Naive thymus-derived CD4-positive, alpha-beta T cell (primary cell): ENCODE results near the gene REX1BD. TPM values are rescaled to one million over a fixed set of nuclear protein-coding genes. Genes with fewer than 3 reads are reported as not detected.

Experiments used
- ATAC-seq: fragments of 150-1000 bp; cut with Tn5 transposase; 2 replicates; pipeline ENCODE4 v1.10.0; 2021; ENCODE audit warnings: mild to moderate bottlenecking, moderate library complexity
- CTCF ChIA-PET: fragments of 350-600 bp; sonication (Branson Sonifier 250); formaldehyde crosslinking; loops from one replicate; lab custom pipeline; 2021; ENCODE audit warnings: antibody characterized with exemption; lab: Charles Lee
- POLR2A ChIA-PET: fragments of 350-600 bp; sonication (Branson Sonifier 250); formaldehyde crosslinking; loops from one replicate; lab custom pipeline; 2021; ENCODE audit warnings: antibody characterized with exemption, inconsistent platforms; lab: Charles Lee
- DNase-seq, 9 donors: peaks; one replicate each; pipeline versions ENCODE4 v3.0.0 to v3.0.0-alpha.2; 2020 to 2022; ENCODE audit warnings: mixed read lengths in 1 of 9
- H3K27ac ChIP-seq: one replicate; pipeline ENCODE4 v1.7.0; 2013; ENCODE audit warnings: mild to moderate bottlenecking, low read depth, low read length, moderate library complexity
- H3K27me3 ChIP-seq, 2 donors: one replicate each; pipeline ENCODE4 v1.7.0; 2013; ENCODE audit warnings: low read length in 2 of 2, mild to moderate bottlenecking in 2 of 2, moderate library complexity in 2 of 2; ENCODE audit not compliant: control insufficient read depth in 2 of 2, insufficient read depth in 2 of 2
- H3K36me3 ChIP-seq, 3 experiments: 1 replicate in 2 of 3; 2 replicates in 1 of 3; pipeline ENCODE4 v1.7.0; 2013; ENCODE audit warnings: low read length in 3 of 3, mild to moderate bottlenecking in 3 of 3, moderate library complexity in 1 of 3; ENCODE audit not compliant: insufficient read depth in 3 of 3, control insufficient read depth in 2 of 3
- H3K4me1 ChIP-seq, 2 donors: one replicate each; pipeline ENCODE4 v1.7.0; 2013; ENCODE audit warnings: low read length in 2 of 2, mild to moderate bottlenecking in 2 of 2, moderate library complexity in 1 of 2; ENCODE audit not compliant: control insufficient read depth in 2 of 2, insufficient read depth in 2 of 2
- H3K4me3 ChIP-seq: 2 replicates; pipeline ENCODE4 v1.7.0; 2013; ENCODE audit warnings: mild to moderate bottlenecking, low read length
- H3K9me3 ChIP-seq, 3 experiments: 1 replicate in 2 of 3; 2 replicates in 1 of 3; pipeline ENCODE4 v1.7.0; 2013; ENCODE audit warnings: low read length in 3 of 3; ENCODE audit not compliant: control insufficient read depth in 2 of 3
- H3K27ac Mint-ChIP-seq, 9 donors: one replicate each; pipeline ENCODE4 v1.8.0; 2020 to 2022; ENCODE audit warnings: mixed read lengths in 9 of 9, mild to moderate bottlenecking in 8 of 9, moderate library complexity in 5 of 9, inconsistent platforms in 2 of 9
- H3K27me3 Mint-ChIP-seq, 5 donors: one replicate each; pipeline ENCODE4 v1.8.0; 2021 to 2022; ENCODE audit warnings: mixed read lengths in 5 of 5, mild to moderate bottlenecking in 1 of 5
- H3K36me3 Mint-ChIP-seq, 5 donors: one replicate each; pipeline ENCODE4 v1.8.0; 2020 to 2022; ENCODE audit warnings: mixed read lengths in 5 of 5, mild to moderate bottlenecking in 3 of 5, inconsistent platforms in 1 of 5
- H3K4me1 Mint-ChIP-seq, 7 donors: one replicate each; pipeline ENCODE4 v1.8.0; 2020 to 2022; ENCODE audit warnings: mixed read lengths in 7 of 7, mild to moderate bottlenecking in 3 of 7, inconsistent platforms in 1 of 7
- H3K4me3 Mint-ChIP-seq, 10 donors: one replicate each; pipeline ENCODE4 v1.8.0; 2020 to 2022; ENCODE audit warnings: mild to moderate bottlenecking in 10 of 10, mixed read lengths in 10 of 10, moderate library complexity in 6 of 10, inconsistent platforms in 2 of 10
- H3K9me3 Mint-ChIP-seq, 11 donors: one replicate each; pipeline ENCODE4 v1.8.0; 2020 to 2022; ENCODE audit warnings: mixed read lengths in 11 of 11, mild to moderate bottlenecking in 4 of 11, inconsistent platforms in 1 of 11, moderate library complexity in 1 of 11
- intact Hi-C, 2 donors: fragments of 100-400 bp; cut with micrococcal nuclease; formaldehyde crosslinking; loops; one replicate each; pipeline ENCODE4 v1.15.1; 2023
- polyA plus RNA-seq, 2 donors: library from polyadenylated mRNA; unstranded; fragments of 300-500 nt; fragmentation: Illumina TruSeq; gene quantifications; one replicate each; pipeline ENCODE4 v1.2.3, GENCODE V29; 2021
- total RNA-seq, 6 experiments: library from RNA in 5 of 6; stranded (reverse) in 5 of 6; gene quantifications; 1 replicate in 5 of 6; 2 replicates in 1 of 6; pipeline ENCODE4 v1.2.3 and lab custom pipeline; 2021 to 2026

The REX1BD gene
- total and polyA plus RNA-seq, 7 experiments from 2014 or later = 83.9 to 197 (median 151) TPM

DNA sequence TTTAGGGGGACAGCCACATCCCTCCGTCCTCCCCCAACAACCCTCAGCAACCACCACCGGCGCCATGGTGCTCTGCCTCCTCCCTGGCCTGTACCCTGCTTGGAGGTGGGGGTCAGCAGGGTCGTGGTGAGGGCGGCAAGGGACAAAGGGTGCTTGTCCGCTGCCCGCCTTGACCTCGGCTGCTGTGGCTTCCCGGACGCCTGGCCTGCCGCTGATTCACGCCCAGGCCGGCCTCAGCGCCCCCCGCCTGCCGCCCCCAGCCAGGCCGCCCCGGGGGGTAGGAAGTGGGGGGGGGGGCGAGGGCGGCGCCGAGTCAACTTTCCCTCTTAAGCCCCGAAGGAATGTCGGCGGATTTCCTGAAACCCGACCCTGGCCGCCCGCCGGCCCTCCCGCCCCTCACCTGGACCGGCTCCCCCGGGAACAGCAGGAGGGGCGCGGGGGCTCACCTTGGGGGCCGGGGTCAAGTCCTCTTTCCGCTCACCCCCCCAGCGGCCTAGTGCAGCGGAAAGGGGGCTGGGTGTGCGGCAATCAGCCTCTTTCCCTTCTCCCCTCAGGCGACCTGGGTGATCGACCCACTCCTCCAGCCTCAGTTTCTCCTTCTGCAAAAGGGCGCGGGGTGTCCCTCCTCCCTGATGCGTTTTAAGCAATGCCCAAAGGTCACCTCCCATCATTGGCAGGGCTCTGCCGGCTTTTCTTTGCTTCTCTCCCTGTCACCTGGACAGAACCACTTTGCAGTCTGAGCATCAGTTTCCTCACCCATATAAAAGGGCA, 22.1 kb downstream of the REX1BD start:
- ChIA-PET CTCF (no interaction called here), POLR2A (no interaction called here)
- ATAC-seq (no peak), DNase-seq (no peak)
- Mint-ChIP-seq H3K4me1 (peaks cover 6 to 28% (median 20%) of the 10 kb centered on the region in 7 donors), H3K9me3 (peaks cover 0 to 3% (median 0%) of the 10 kb centered on the region in 11 donors), H3K4me3 (peak overlapping the region in 9 of 10 donors; percentile 62 to 87 (median 73)), H3K36me3 (no peaks in the 10 kb centered on the region), H3K27me3 (peaks cover 49 to 79% (median 62%) of the 10 kb centered on the region in 5 donors), H3K27ac (peak overlapping the region in 1 of 9 donors; percentile 38)
- intact Hi-C loops = loop anchor here in 1 of 2 donors (5.0 kb wide), 1 partner anchor 177 kb away; no protein-coding TSS in a partner anchor
- Histone ChIP-seq H3K9me3 (no peaks in the 10 kb centered on the region), H3K36me3 (no peaks in the 10 kb centered on the region), H3K4me1 (peaks cover 12% of the 10 kb centered on the region in 2 donors), H3K27me3 (peaks cover 4 to 29% of the 10 kb centered on the region in 2 donors), H3K27ac (no peak overlapping the region), H3K4me3 (no peak overlapping the region)

DNA sequence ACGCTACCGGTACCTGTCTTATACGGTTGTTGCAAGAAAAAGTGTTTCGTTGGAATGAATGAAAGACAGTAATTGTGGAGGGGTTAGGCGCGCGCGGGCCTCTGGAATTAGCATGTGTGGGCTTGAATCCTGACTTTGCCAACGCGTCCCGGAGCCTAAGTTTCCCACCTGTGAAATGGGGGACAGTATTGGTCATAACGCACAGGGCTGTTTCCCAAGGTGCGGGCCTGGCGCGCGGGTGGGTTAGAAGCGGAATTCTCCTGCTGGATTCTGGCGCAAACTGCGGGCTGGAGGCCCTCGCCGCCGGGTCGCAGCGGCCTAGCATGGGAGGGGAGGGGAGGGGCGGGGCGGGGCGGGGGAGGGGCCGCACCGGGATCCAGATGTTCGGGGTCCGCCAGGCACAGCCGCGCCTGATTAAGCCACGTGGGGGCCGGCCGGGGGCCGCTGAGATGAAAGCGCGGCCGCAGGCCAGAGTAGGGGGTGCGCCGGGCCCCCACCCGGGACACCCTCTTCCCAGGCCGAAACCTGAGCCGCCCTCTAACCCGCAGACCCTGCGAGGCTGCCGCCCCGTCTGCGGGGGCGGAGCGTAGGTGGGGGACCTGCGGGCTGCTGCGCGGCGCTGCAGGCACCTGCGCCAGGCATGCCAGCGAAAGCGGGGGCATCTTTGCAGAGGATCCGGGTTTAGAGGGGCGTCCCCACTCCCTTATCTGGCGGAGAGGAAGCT, 22.9 kb downstream of the REX1BD start:
- Mint-ChIP-seq H3K36me3 (no peaks in the 10 kb centered on the region), H3K27ac (peak overlapping the region in 1 of 9 donors; percentile 32), H3K4me3 (peak overlapping the region in 9 of 10 donors; percentile 74 to 87 (median 80)), H3K27me3 (peaks cover 49 to 81% (median 67%) of the 10 kb centered on the region in 5 donors), H3K4me1 (peaks cover 6 to 28% (median 20%) of the 10 kb centered on the region in 7 donors), H3K9me3 (peaks cover 0 to 3% (median 0%) of the 10 kb centered on the region in 11 donors)
- Histone ChIP-seq H3K36me3 (no peaks in the 10 kb centered on the region), H3K4me3 (peak overlapping the region; percentile 61), H3K9me3 (no peaks in the 10 kb centered on the region), H3K27ac (no peak overlapping the region), H3K27me3 (peaks cover 4 to 29% of the 10 kb centered on the region in 2 donors), H3K4me1 (peaks cover 12% of the 10 kb centered on the region in 2 donors)
- CTCF ChIA-PET = no interaction called here
- POLR2A ChIA-PET = interaction anchor here (1.0 to 1.5 kb wide), 2 partner anchors 10 to 23 kb away, joined by 4 to 5 read pairs; partner anchors contain the start of gene REX1BD
- intact Hi-C loops = loop anchor here (1.0 to 5.0 kb wide), 2 partner anchors 25 to 176 kb away; no protein-coding TSS in a partner anchor
- peak; percentile 48 for ATAC-seq
- no peak for DNase-seq

DNA sequence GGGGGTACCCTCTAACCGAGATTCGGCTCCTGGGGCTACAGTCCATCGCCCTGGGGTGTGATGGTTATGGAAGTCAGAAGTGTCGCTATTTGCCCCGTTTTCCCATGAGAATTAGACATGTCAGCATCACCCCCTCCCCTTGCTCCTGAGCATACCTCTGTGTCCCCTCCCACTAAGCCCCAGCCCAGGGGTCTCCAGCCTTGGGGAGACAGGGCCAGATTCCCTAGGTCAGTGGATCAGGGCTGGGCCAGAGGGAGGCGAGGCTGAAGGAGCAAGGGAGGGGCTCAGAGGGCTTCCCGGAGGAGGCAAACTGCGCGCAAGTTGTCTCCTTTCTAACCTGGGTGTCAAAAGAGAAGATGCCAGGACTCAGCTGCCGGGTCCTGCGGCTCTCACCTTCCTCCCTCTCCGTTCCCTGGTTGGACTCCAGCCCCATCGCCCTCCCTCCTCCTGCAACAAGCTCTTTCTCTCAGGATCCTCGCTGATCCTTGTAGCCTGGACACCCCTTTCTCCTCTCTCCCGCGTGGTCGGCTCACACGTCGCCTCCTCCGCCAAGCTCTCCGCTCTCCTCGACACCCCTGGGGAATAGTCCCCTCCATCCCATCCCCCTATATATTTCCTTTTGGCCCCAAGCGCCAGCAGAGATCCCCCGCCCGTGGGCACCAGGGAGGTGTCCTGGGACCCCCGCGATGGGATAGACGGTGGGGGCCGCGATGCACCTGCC, 23.6 kb downstream of the REX1BD start:
- POLR2A ChIA-PET = interaction anchor here (0.6 to 1.5 kb wide), 5 partner anchors 9 to 177 kb away, joined by 3 to 5 read pairs (median 3); partner anchors contain the start of gene REX1BD
- Mint-ChIP-seq H3K9me3 (peaks cover 0 to 3% (median 0%) of the 10 kb centered on the region in 11 donors), H3K27me3 (peaks cover 49 to 77% (median 68%) of the 10 kb centered on the region in 5 donors), H3K27ac (peak overlapping the region in 2 of 9 donors; percentile 62 to 77), H3K4me1 (peaks cover 6 to 28% (median 18%) of the 10 kb centered on the region in 7 donors), H3K36me3 (no peaks in the 10 kb centered on the region), H3K4me3 (peak overlapping the region; percentile 71 to 87 (median 79))
- DNase-seq (no peak), ATAC-seq (no peak)
- CTCF ChIA-PET = no interaction called here
- H3K27ac ChIP-seq = no peak overlapping the region
- H3K9me3 ChIP-seq = no peaks in the 10 kb centered on the region
- peaks cover 5 to 29% of the 10 kb centered on the region in 2 donors for H3K27me3 ChIP-seq
- H3K4me3 ChIP-seq = peak overlapping the region; percentile 61
- no peaks in the 10 kb centered on the region for H3K36me3 ChIP-seq
- H3K4me1 ChIP-seq = peaks cover 12% of the 10 kb centered on the region in 2 donors
- intact Hi-C loops = loop anchor here (1.0 to 5.0 kb wide), 2 partner anchors 24 to 175 kb away; no protein-coding TSS in a partner anchor

DNA sequence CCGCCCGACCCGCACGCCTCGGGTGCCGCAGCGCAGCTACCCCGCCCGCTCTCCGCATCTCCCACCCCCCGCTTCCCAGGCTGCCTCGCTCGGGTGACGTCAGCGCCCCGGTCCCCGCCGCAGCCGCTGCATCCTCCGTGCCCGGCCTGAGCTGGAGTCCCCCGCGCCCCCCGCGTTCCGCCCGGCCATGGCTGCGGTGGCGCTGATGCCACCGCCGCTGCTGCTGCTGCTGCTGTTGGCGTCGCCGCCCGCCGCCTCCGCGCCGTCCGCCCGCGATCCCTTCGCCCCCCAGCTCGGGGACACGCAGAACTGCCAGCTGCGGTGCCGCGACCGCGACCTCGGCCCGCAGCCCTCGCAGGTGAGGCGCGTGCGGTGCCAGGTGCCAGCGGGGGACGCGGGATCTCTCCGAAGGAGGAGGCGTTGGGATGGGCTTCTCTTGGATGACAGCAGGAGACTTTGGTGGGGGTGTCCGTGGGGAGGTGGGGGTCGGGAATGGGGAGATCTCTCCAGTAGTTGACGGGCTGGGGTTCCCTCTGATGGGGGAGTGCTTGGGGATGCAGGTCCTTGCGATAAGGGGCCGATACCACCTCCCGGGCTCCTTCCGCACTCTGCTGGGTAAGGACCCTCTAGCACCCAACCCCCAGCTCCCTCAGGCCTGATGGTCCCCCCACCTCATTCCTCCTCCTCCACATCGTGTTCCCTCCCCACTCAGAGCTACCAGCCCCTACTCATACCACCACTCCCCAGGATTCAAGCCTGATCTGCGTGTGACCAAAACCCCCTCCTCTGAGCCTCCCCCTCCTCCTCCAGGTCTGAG, 24.4 kb downstream of the REX1BD start, which contains the start of gene TMEM59L:
TMEM59L (plus strand) TSS at position 99 of the 817 bp plus-strand sequence; CDS start at position 188, 89 bp downstream.
- peak within 1 kb of the TSS in 3 of 9 donors; percentile 55 to 77 (median 62) for H3K27ac Mint-ChIP-seq
- intact Hi-C loops = loop anchor here (1.0 to 5.0 kb wide), 2 partner anchors 23 to 174 kb away; no protein-coding TSS in a partner anchor
- Histone ChIP-seq H3K9me3 (no peaks in the 10 kb centered on the region), H3K27me3 (peaks cover 11 to 26% of the 10 kb centered on the region in 2 donors), H3K4me1 (peaks cover 12% of the 10 kb centered on the region in 2 donors), H3K27ac (no peak within 1 kb of the TSS), H3K4me3 (peak within 1 kb of the TSS; percentile 61), H3K36me3 (no peaks in the 10 kb centered on the region)
- ATAC-seq (peak; percentile 73), DNase-seq (peak in 8 of 9 donors; percentile 36 to 68 (median 51))
- ChIA-PET CTCF (no interaction called here), POLR2A (interaction anchor here (0.6 to 1.5 kb wide), 4 partner anchors 9 to 176 kb away, joined by 3 to 5 read pairs (median 3); no protein-coding TSS in a partner anchor)
- no peaks in the 10 kb centered on the region for H3K36me3 Mint-ChIP-seq
- H3K9me3 Mint-ChIP-seq = peaks cover 0 to 3% (median 0%) of the 10 kb centered on the region in 11 donors
- peaks cover 49 to 75% (median 70%) of the 10 kb centered on the region in 5 donors for H3K27me3 Mint-ChIP-seq
- H3K4me3 Mint-ChIP-seq = peak within 1 kb of the TSS; percentile 71 to 87 (median 79)
- H3K4me1 Mint-ChIP-seq = peaks cover 6 to 28% (median 18%) of the 10 kb centered on the region in 7 donors

DNA sequence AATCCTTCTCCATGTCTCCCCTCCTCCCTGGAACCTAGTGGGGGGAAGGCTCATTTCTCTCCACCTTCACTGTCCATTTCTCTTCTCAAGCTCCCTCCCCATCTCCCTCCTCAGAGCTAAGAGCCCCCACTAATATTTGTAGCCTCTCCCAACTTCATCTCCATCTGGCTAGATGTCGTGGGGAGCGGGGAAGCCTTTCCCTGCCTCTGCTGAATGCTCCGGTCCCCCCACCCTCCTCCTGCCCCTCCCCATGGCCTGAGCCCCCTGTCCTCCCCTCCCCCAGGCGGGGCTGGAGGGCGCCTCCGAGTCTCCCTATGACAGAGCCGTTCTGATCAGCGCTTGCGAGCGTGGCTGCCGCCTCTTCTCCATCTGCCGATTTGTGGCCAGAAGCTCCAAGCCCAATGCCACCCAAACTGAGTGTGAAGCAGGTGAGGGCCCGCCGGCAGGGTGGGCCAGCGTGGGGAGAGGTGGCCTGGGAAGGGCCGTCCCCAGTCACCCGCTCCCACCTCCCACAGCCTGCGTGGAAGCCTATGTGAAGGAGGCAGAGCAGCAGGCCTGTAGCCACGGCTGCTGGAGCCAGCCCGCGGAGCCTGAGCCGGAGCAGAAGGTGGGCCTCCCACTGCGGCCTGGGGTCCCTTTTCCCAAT, 25.1 kb downstream of the REX1BD start:
- peaks cover 42 to 72% (median 67%) of the 10 kb centered on the region in 5 donors for H3K27me3 Mint-ChIP-seq
- H3K36me3 ChIP-seq = no peaks in the 10 kb centered on the region
- no peaks in the 10 kb centered on the region for H3K9me3 ChIP-seq
- ATAC-seq = no peak
- no peak overlapping the region for H3K4me3 ChIP-seq
- H3K4me3 Mint-ChIP-seq = peak overlapping the region; percentile 58 to 87 (median 70)
- peaks cover 11 to 22% of the 10 kb centered on the region in 2 donors for H3K27me3 ChIP-seq
- H3K36me3 Mint-ChIP-seq = no peaks in the 10 kb centered on the region
- CTCF ChIA-PET = interaction anchor here (0.6 to 1.3 kb wide), 2 partner anchors 25 to 145 kb away, joined by 3 to 4 read pairs; partner anchors contain the start of gene REX1BD
- H3K4me1 Mint-ChIP-seq = peaks cover 6 to 25% (median 15%) of the 10 kb centered on the region in 7 donors
- POLR2A ChIA-PET = interaction anchor here (1.1 kb wide), 1 partner anchor 20 kb away, joined by 3 read pairs; no protein-coding TSS in a partner anchor
- peaks cover 12% of the 10 kb centered on the region in 2 donors for H3K4me1 ChIP-seq
- intact Hi-C loops = loop anchor here in 1 of 2 donors (5.0 kb wide), 1 partner anchor 174 kb away; no protein-coding TSS in a partner anchor
- no peak overlapping the region for H3K27ac Mint-ChIP-seq
- no peak for DNase-seq
- no peak overlapping the region for H3K27ac ChIP-seq
- H3K9me3 Mint-ChIP-seq = peaks cover 0 to 2% (median 0%) of the 10 kb centered on the region in 11 donors
